NCI-H460 (cell line): ENCODE measurements around the gene GPM6B. TPM values are rescaled to one million over a fixed set of nuclear protein-coding genes. Genes with fewer than 3 reads are reported as not detected.
"Not testable (repeated sequence)": the region's sequence is repeated elsewhere in the genome, so short reads cannot be mapped to it uniquely, and the experiment has no call there.

ENCODE experiments used
- DNase-seq: peaks from one replicate; pipeline ENCODE4 v3.0.0-alpha.2; 2016; ENCODE audit warnings: low read depth; ENCODE audit errors: extremely low read depth
- total RNA-seq: library from RNA; depleted of rRNA; stranded (reverse); fragments of >200 nt; shearing (Covaris generic); gene quantifications from 2 replicates; pipeline ENCODE4 v1.2.3, GENCODE V29; 2014; rRNA removed

Gene GPM6B
- total RNA-seq, 1 experiment from 2014 or later: 0.50 TPM

GRCh38 chrX:13733506-13733905 is 83.4 kb downstream of the GPM6B start:
- DNase-seq: no peak

GRCh38 chrX:13732246-13733067 is 84.4 kb downstream of the GPM6B start:
- DNase-seq: no peak

- not testable (repeated sequence) for DNase-seq
These were observed 86.4 kb downstream of the GPM6B start for GRCh38 chrX:13730523-13730922.

DNA sequence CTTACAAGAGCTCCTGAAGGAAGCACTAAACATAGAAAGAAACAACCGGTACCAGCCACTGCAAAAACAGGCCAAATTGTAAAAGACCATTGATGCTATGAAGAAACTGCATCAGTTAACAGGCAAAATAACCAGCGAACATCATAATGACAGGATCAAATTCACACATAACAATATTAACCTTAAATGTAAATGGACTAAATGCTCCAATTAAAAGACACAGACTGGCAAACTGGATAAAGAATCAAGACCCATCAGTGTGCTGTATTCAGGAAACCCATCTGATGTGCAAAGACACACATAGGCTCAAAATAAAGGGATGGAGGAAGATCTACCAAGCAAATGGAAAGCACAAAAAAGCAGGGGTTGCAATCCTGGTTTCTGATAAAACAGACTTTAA is 90.3 kb downstream of the GPM6B start:
- not testable (repeated sequence) for DNase-seq

DNA sequence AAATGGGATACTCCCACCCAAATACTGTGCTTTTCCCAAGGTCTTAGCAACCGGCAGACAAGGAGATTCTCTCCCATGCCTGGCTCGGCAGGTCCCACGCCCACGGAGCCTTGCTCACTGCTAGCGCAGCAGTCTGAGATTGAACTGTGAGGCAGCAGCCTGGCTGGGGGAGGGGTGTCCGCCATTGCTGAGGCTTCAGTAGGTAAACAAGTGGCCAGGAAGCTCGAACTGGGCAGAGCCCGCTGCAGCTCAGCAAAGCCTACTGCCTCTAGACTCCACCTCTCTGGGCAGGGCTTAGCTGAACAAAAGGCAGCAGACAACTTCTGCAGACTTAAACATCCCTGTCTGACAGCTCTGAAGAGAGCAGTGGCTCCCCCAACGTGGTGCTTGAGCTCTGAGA is 92.0 kb downstream of the GPM6B start:
- DNase-seq: not testable (repeated sequence)

DNA sequence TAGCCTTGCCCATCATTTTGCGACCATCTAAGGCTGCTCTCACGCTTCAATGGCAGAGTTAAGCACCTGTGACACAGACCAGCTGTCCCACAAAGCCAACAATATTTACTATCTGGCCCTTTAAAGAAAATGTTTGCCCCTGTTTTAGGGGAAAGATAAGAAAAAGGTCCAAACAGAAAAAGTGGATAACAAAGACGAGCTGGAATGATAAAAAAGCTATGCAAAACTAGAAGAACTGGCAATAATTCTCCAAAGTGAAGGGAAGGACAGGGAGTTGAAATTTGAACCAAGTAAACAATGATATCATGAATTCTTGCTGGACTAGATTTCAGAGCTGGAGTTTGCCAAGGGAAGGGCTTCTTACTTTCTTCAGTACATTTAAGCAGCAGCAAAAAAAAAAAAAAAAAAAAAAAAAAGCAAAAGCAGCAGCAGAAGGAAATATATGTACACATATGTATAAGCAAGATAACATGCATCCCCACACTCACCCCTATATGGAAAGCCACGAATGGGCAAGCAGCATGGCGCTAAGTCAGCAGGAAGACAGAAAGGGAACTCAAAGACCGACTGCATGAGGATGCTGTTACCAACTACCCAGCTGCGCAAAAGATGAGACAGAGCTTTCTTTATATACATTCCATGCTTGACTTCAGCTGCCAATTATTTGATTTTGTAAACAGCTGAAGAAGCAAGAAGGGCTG is 94.9 kb downstream of the GPM6B start:
- DNase-seq: no peak

GRCh38 chrX:13721371-13721770 is 95.5 kb downstream of the GPM6B start:
- no peak for DNase-seq

Other genes starting within 250 kb of the GPM6B start
- not detected in 2 replicates for gene EGFL6, start 247.5 kb downstream of the GPM6B start, total RNA-seq
- gene TCEANC, start 164.0 kb downstream of the GPM6B start, total RNA-seq: 2.9 and 3.5 TPM in 2 replicates
- gene RAB9A, start 128.0 kb downstream of the GPM6B start, total RNA-seq: 26.9 and 35.9 TPM in 2 replicates
- 20.3 and 21.1 TPM in 2 replicates for gene TRAPPC2, start 82.5 kb downstream of the GPM6B start, total RNA-seq
- gene OFD1, start 82.3 kb downstream of the GPM6B start, total RNA-seq: 19.9 and 26.6 TPM in 2 replicates
- gene GEMIN8, start 212.8 kb upstream of the GPM6B start, total RNA-seq: 26.8 and 29.6 TPM in 2 replicates